HEK293 (cell line): ENCODE data around the gene FNDC11.

ENCODE experiments used
- CTCF ChIA-PET: fragments of 350-600 bp; formaldehyde crosslinking; extraction: SDS; loops from one replicate; lab custom pipeline; 2021; ENCODE audit warnings: antibody characterized with exemption; lab: Yijun Ruan, JAX
- POLR2A ChIA-PET: fragments of 300-600 bp; formaldehyde crosslinking; extraction: SDS; loops from one replicate; lab custom pipeline; 2020; ENCODE audit warnings: antibody characterized with exemption, inconsistent platforms; lab: Yijun Ruan, JAX
- H3K27ac ChIP-seq: fragments of 200-500 bp; sonication (Bioruptor generic); 2 replicates; pipeline ENCODE4 v1.5.1; 2014; ENCODE audit warnings: low read depth, low read length, control low read depth, inconsistent platforms; ENCODE audit errors: extremely low read depth
- H3K36me3 ChIP-seq, 2 experiments: fragments of 200-500 bp in 1 of 2; sonication (Bioruptor generic) in 1 of 2; 1 replicate in 1 of 2; 2 replicates in 1 of 2; pipeline ENCODE4 v1.5.1; 2014 to 2017; ENCODE audit warnings: inconsistent platforms in 2 of 2, low read length in 2 of 2; ENCODE audit not compliant: control insufficient read depth in 2 of 2, insufficient read depth in 1 of 2
- H3K4me1 ChIP-seq: fragments of 200-500 bp; sonication (Bioruptor generic); 2 replicates; pipeline ENCODE4 v1.5.1; 2014; ENCODE audit warnings: mild to moderate bottlenecking, low read length, inconsistent platforms; ENCODE audit not compliant: control insufficient read depth, insufficient read depth
- H3K4me3 ChIP-seq: 2 replicates; pipeline ENCODE4 v1.5.1; 2011; ENCODE audit warnings: low read depth, mild to moderate bottlenecking, control low read depth, low read length, moderate library complexity
- H3K9me3 ChIP-seq: fragments of 200-500 bp; sonication (Bioruptor generic); 2 replicates; pipeline ENCODE4 v1.5.1; 2014; ENCODE audit warnings: low read depth, low read length, inconsistent platforms; ENCODE audit not compliant: control insufficient read depth, insufficient read depth
- BCL11A ChIP-seq: fragments of 450-650 bp; formaldehyde crosslinking; IDR thresholded peaks from 2 replicates; pipeline ENCODE4 v1.5.1; 2016; ENCODE audit warnings: low read depth, missing biosample characterization, missing genetic modification characterization
- GLIS2 ChIP-seq: fragments of 450-650 bp; formaldehyde crosslinking; IDR thresholded peaks from 2 replicates; pipeline ENCODE4 v1.5.1; 2016; ENCODE audit warnings: missing biosample characterization, missing genetic modification characterization
- HOXD13 ChIP-seq: sonication (generic); formaldehyde crosslinking; IDR thresholded peaks from 2 replicates; pipeline ENCODE4 v1.8.0; 2022; ENCODE audit warnings: missing genetic modification reagents, borderline replicate concordance
- IKZF3 ChIP-seq: fragments of 450-650 bp; IDR thresholded peaks from 2 replicates; pipeline ENCODE4 v1.5.0; 2018; ENCODE audit warnings: missing biosample characterization, mild to moderate bottlenecking, missing genetic modification characterization, moderate library complexity
- PRDM1 ChIP-seq: fragments of 450-650 bp; formaldehyde crosslinking; IDR thresholded peaks from 2 replicates; pipeline ENCODE4; 2016; ENCODE audit warnings: missing biosample characterization, missing genetic modification characterization
- SCRT2 ChIP-seq: fragments of 450-650 bp; formaldehyde crosslinking; IDR thresholded peaks from 2 replicates; pipeline ENCODE4 v1.5.1; 2016; ENCODE audit warnings: missing biosample characterization, missing genetic modification characterization
- SETDB1 ChIP-seq: IDR thresholded peaks from one replicate; pipeline ENCODE4 v1.6.1; 2017; ENCODE audit warnings: mild to moderate bottlenecking, low read length, moderate library complexity, mixed read lengths; ENCODE audit not compliant: insufficient read length
- SP3 ChIP-seq: fragments of 450-650 bp; formaldehyde crosslinking; IDR thresholded peaks from 2 replicates; pipeline ENCODE4 v1.5.1; 2016; ENCODE audit warnings: missing biosample characterization, missing genetic modification characterization
- TRIM28 ChIP-seq: IDR thresholded peaks from 2 replicates; pipeline ENCODE4 v1.6.1; 2011; ENCODE audit warnings: low read length, control low read depth, borderline replicate concordance
- ZBTB20 ChIP-seq: fragments of 450-650 bp; formaldehyde crosslinking; IDR thresholded peaks from 2 replicates; pipeline ENCODE4 v1.5.1; 2016; ENCODE audit warnings: missing biosample characterization, missing genetic modification characterization
- ZFP37 ChIP-seq: fragments of 450-650 bp; formaldehyde crosslinking; IDR thresholded peaks from 2 replicates; pipeline ENCODE4 v1.5.1; 2016; ENCODE audit warnings: missing biosample characterization, missing genetic modification characterization
- ZNF610 ChIP-seq: fragments of 450-650 bp; formaldehyde crosslinking; IDR thresholded peaks from 2 replicates; pipeline ENCODE4 v1.5.1; 2016; ENCODE audit warnings: missing biosample characterization, missing genetic modification characterization, borderline replicate concordance
- TF ChIP-seq, protein P1 (sequence below): fragments of 450-650 bp; formaldehyde crosslinking; IDR thresholded peaks from 2 replicates; pipeline ENCODE4 v1.5.1; 2017; ENCODE audit warnings: missing biosample characterization, mild to moderate bottlenecking, missing genetic modification characterization, moderate library complexity
- TF ChIP-seq, protein P2 (sequence below): fragments of 450-650 bp; formaldehyde crosslinking; optimal IDR thresholded peaks from 2 replicates; pipeline ENCODE3; 2016; ENCODE audit warnings: missing biosample characterization, mild to moderate bottlenecking, missing genetic modification characterization
- TF ChIP-seq, protein P3 (sequence below): fragments of 450-650 bp; formaldehyde crosslinking; IDR thresholded peaks from 2 replicates; pipeline ENCODE4 v1.5.1; 2016; ENCODE audit warnings: missing biosample characterization, missing genetic modification characterization

Gene FNDC11

DNA sequence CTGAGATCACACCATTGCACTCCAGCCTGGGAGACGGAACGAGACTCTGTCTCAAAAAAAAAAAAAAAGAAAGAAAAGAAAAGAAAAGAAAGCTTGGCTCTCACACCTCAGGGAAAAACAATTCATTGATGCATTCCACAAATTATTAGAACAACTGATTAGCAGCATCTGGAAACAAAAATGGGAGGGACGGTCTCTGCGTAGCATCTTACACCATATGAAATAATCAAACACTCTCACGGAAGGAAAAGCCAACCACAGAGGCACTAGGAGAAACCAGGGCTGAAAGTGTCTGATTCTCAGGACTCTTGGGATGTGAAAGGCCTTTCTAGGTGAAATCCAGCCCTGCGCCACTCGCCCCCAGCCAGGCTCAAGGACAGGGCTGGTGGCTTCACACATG is 22.4 kb downstream of the FNDC11 start:
- POLR2A ChIA-PET = interaction anchor here (0.6 kb wide), 1 partner anchor 27 kb away, joined by 4 read pairs; no protein-coding TSS in a partner anchor
- H3K4me3 ChIP-seq = no peak overlapping the region
- CTCF ChIA-PET = no interaction called here
- H3K27ac ChIP-seq = no peak overlapping the region
- H3K9me3 ChIP-seq = no peaks in the 10 kb centered on the region
- H3K4me1 ChIP-seq = 0 out of 2 replicates have a peak, but pooled peaks cover 3% of the 10 kb centered on the region
- TF ChIP-seq PRDM1 (tag by site-specific recombination) = peak; percentile 93
- no peak for TF ChIP-seq HOXD13 (CRISPR knock-in tag)
- peaks cover 0 to 3% of the 10 kb centered on the region in 2 experiments; a peak in 1 of 3 replicates for H3K36me3 ChIP-seq

DNA sequence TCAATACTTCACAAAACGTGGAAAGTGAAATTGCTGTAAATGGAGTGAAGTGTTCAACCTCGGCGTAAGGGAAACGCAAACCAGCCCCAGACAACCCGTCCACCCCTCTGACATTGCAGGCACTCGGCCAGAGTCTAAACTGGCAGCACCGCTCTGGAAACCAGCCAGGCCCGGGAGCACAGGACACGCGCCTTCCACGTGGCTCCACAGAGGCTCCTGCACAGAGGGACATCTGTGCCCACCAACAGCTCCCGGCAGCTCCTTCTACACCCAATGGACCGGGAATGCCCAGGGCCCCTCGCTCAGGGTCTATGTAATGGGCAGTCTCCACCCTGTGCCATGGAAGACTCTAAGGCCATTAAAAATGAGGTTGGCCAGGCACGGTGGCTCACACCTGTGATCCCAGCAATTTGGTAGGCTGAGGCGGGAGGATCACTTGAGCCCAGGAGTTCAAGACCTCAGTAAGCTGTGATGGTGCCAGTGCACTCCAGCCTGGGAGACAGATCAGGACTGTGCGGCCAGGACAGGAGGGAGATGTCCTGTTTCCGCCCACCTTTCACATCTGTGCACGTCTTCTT is 23.4 kb downstream of the FNDC11 start:
- POLR2A ChIA-PET = no interaction called here

DNA sequence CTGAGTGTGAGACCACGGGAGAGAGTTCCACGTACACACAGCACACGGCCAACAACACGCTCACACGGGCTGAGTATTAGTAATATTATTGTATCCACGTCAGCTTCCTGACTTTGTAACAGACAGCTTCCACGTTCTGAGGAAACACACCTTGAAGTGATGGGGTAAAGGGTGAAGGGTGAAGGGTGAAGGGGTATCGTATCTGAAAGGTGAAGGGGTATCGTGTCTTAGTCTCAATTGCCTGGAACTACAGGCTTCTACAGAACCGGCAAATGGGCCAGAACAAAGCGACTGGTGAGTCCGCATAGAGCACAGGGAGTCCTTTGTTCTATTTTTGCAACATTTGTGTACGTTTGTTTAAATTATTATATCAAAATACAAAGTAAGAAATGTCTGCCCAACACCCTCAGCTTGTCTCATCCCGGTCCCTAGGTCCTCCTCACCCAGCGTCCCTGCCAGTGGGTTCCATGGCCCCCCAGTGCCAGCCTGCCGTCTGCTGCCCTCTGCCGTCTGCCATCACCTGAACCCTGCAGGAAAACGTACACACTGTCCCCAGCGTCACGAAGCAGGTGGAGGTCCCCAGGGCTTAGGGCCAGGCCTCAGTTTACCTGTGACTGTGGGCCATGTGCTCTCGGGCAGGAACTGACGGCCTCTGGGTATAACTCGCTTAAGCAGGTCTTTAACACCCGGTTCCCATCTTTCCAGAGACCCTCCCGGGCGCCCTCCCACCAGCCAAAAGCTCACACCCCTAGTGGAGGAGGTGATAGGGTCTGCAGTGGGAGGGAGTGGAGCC is 24.5 kb downstream of the FNDC11 start:
- Histone ChIP-seq H3K4me1 (0 out of 2 replicates have a peak, but pooled peaks cover 3% of the 10 kb centered on the region), H3K36me3 (no peaks in the 10 kb centered on the region), H3K9me3 (no peaks in the 10 kb centered on the region), H3K27ac (no peak overlapping the region), H3K4me3 (no peak overlapping the region)
- CTCF ChIA-PET = interaction anchor here (1.0 kb wide), 1 partner anchor 396 kb away, joined by 3 read pairs; no protein-coding TSS in a partner anchor
- no peak for TF ChIP-seq ZNF610
- no peak for TF ChIP-seq BCL11A (tag by site-specific recombination)
- TF ChIP-seq GLIS2 = 0 out of 2 replicates have a peak, but pooled peaks have one; percentile 27
- POLR2A ChIA-PET = no interaction called here

More for the DNA sequence above, 23.4 kb downstream of the FNDC11 start:
- CTCF ChIA-PET = no interaction called here
- TF ChIP-seq SP3 (tag by site-specific recombination) (no peak), SETDB1 (no peak), PRDM1 (tag by site-specific recombination) (no peak), ZBTB20 (tag by site-specific recombination) (no peak), TRIM28 (no peak), SCRT2 (tag by site-specific recombination) (no peak), ZFP37 (tag by site-specific recombination) (no peak), IKZF3 (tag by site-specific recombination) (no peak)
- TF ChIP-seq, protein P1, sequence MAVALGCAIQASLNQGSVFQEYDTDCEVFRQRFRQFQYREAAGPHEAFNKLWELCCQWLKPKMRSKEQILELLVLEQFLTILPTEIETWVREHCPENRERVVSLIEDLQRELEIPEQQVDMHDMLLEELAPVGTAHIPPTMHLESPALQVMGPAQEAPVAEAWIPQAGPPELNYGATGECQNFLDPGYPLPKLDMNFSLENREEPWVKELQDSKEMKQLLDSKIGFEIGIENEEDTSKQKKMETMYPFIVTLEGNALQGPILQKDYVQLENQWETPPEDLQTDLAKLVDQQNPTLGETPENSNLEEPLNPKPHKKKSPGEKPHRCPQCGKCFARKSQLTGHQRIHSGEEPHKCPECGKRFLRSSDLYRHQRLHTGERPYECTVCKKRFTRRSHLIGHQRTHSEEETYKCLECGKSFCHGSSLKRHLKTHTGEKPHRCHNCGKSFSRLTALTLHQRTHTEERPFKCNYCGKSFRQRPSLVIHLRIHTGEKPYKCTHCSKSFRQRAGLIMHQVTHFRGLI (tag by site-specific recombination) = no peak
- TF ChIP-seq, protein P2, sequence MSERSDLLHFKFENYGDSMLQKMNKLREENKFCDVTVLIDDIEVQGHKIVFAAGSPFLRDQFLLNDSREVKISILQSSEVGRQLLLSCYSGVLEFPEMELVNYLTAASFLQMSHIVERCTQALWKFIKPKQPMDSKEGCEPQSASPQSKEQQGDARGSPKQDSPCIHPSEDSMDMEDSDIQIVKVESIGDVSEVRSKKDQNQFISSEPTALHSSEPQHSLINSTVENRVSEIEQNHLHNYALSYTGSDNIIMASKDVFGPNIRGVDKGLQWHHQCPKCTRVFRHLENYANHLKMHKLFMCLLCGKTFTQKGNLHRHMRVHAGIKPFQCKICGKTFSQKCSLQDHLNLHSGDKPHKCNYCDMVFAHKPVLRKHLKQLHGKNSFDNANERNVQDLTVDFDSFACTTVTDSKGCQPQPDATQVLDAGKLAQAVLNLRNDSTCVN (tag by site-specific recombination) = no peak
- TF ChIP-seq, protein P3, sequence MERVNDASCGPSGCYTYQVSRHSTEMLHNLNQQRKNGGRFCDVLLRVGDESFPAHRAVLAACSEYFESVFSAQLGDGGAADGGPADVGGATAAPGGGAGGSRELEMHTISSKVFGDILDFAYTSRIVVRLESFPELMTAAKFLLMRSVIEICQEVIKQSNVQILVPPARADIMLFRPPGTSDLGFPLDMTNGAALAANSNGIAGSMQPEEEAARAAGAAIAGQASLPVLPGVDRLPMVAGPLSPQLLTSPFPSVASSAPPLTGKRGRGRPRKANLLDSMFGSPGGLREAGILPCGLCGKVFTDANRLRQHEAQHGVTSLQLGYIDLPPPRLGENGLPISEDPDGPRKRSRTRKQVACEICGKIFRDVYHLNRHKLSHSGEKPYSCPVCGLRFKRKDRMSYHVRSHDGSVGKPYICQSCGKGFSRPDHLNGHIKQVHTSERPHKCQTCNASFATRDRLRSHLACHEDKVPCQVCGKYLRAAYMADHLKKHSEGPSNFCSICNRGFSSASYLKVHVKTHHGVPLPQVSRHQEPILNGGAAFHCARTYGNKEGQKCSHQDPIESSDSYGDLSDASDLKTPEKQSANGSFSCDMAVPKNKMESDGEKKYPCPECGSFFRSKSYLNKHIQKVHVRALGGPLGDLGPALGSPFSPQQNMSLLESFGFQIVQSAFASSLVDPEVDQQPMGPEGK (tag by site-specific recombination) = no peak
- Histone ChIP-seq H3K9me3 (no peaks in the 10 kb centered on the region), H3K4me1 (0 out of 2 replicates have a peak, but pooled peaks cover 3% of the 10 kb centered on the region), H3K27ac (no peak overlapping the region), H3K4me3 (no peak overlapping the region), H3K36me3 (peaks cover 0 to 1% of the 10 kb centered on the region in 2 experiments; a peak in 1 of 3 replicates)
